Activated CD4-positive, alpha-beta T cell treated with anti-CD3 and anti-CD28 coated beads, Interleukin-2, amount 10 ng/mL, durations not matched to agents 7 days and 5 days (primary cell): ENCODE measurements around the gene WSB1. TPM values are rescaled to one million over a fixed set of nuclear protein-coding genes. Genes with fewer than 3 reads are reported as not detected.

Experiments
- CTCF ChIA-PET: fragments of 350-600 bp; sonication (Branson Sonifier 250); formaldehyde crosslinking; loops from one replicate; lab custom pipeline; 2021; ENCODE audit warnings: antibody characterized with exemption; lab: Charles Lee
- POLR2A ChIA-PET: fragments of 350-600 bp; sonication (Branson Sonifier 250); formaldehyde crosslinking; loops from one replicate; lab custom pipeline; 2021; ENCODE audit warnings: antibody characterized with exemption; lab: Charles Lee
- DNase-seq: peaks from one replicate; pipeline ENCODE4 v3.0.0-alpha.2; 2020
- H3K27ac Mint-ChIP-seq: one replicate; pipeline ENCODE4 v1.8.0; 2021; ENCODE audit warnings: mild to moderate bottlenecking, moderate library complexity, mixed read lengths
- H3K27me3 Mint-ChIP-seq: one replicate; pipeline ENCODE4 v1.8.0; 2021; ENCODE audit warnings: mixed read lengths
- H3K36me3 Mint-ChIP-seq: one replicate; pipeline ENCODE4 v1.8.0; 2021; ENCODE audit warnings: low read depth, mixed read lengths
- H3K4me1 Mint-ChIP-seq: one replicate; pipeline ENCODE4 v1.8.0; 2021; ENCODE audit warnings: mixed read lengths
- H3K4me3 Mint-ChIP-seq: one replicate; pipeline ENCODE4 v1.8.0; 2021; ENCODE audit warnings: mild to moderate bottlenecking, moderate library complexity, mixed read lengths
- H3K9me3 Mint-ChIP-seq: one replicate; pipeline ENCODE4 v1.8.0; 2021; ENCODE audit warnings: mixed read lengths
- total RNA-seq, 2 experiments: library from RNA; stranded (reverse); gene quantifications; one replicate each; pipeline ENCODE4 v1.2.3, GENCODE V29; 2021

The WSB1 gene
- total RNA-seq, 2 experiments from 2014 or later: 107 to 111 TPM

DNA sequence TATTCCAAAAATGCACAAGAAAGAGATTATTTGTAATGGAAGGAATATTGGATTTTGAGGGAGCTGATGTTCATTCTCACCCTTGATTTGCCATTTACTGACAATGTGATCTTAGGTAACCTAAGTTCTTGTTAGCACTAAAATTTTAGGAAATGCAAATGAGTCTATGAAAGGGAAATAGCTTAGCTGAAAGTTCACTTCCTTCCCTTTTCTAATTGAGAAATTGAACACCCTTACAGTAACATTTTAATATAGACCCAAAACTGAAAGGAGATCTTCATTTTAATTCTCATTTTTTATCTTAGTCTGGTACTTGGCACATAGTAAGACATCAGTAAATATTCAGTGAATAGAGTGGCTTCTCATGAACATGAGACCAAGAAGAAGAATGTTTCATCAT, 10.9 kb upstream of the WSB1 start:
- H3K27me3 Mint-ChIP-seq: peaks cover 12% of the 10 kb centered on the region
- ChIA-PET CTCF (no interaction called here), POLR2A (interaction anchor here (0.6 kb wide), 1 partner anchor 44 kb away, joined by 3 read pairs; no protein-coding TSS in a partner anchor)

GRCh38 chr17:27283751-27284150, 10.2 kb upstream of the WSB1 start:
- Mint-ChIP-seq H3K36me3 (no peaks in the 10 kb centered on the region), H3K4me1 (peaks cover 3% of the 10 kb centered on the region), H3K4me3 (no peak overlapping the region), H3K27me3 (peaks cover 15% of the 10 kb centered on the region), H3K9me3 (no peaks in the 10 kb centered on the region), H3K27ac (no peak overlapping the region)
- ChIA-PET POLR2A (no interaction called here), CTCF (interaction anchor here (0.6 kb wide), 1 partner anchor 291 kb away, joined by 3 read pairs; no protein-coding TSS in a partner anchor)
- no peak for DNase-seq

More for the DNA sequence above, 10.9 kb upstream of the WSB1 start:
- Mint-ChIP-seq H3K4me3 (no peak overlapping the region), H3K36me3 (no peaks in the 10 kb centered on the region), H3K4me1 (peaks cover 3% of the 10 kb centered on the region), H3K9me3 (no peaks in the 10 kb centered on the region), H3K27ac (no peak overlapping the region)
- DNase-seq: no peak

DNA sequence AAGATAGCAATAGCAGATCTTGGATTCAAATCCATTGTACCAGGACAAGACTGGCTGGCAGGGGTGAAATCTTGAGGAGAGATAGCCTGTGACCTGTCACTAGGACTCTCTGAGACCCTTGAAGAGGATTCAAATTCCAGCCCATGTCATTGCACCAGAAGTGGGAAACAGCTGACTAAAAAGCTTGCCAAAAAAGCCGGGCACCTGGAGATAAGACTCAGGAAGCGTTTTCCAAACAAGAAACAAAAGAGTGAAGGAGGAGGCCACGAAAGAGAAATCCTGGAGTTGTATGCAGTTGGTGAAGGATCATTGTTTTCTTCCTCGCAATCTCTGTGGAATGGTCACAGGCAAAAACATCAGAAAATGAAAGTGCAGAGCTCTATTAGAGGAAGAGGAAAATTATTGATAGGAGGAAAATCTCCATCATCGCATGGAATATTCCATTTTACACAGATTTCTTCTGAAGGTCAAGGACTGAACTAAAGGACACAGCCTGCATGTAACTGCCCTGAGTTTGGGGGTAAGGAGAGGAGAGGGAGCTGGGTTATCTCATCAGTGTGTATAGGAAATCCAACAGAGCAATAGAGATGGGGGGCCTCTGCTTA, 9.0 kb upstream of the WSB1 start:
- H3K4me3 Mint-ChIP-seq: no peak overlapping the region
- H3K9me3 Mint-ChIP-seq: no peaks in the 10 kb centered on the region

DNA sequence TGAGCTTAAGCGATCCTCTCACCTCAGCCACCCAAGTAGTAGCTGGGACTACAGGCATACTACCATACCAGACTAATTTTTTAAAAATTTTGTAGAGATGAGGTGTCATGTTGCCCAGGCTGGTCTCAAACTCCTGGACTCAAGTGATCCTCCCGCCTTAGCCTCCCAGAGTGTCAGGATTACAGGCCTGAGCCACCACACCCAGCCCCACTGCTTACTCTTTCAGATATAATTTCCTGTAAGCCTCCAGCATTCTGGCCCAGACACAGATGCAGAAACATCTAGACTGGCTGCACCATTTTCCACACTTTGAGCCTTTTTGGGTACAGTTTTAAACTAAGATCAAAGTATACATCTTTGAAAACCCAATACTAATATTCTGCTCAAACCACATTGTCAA, 8.4 kb upstream of the WSB1 start:
- ChIA-PET CTCF (interaction anchor here (1.4 kb wide), 1 partner anchor 9 kb away, joined by 5 read pairs; the partner anchor contains the start of gene WSB1), POLR2A (no interaction called here)
- DNase-seq: no peak
- peaks cover 3% of the 10 kb centered on the region for H3K4me1 Mint-ChIP-seq
- no peaks in the 10 kb centered on the region for H3K9me3 Mint-ChIP-seq
- H3K27ac Mint-ChIP-seq: no peak overlapping the region
- no peak overlapping the region for H3K4me3 Mint-ChIP-seq
- peaks cover 15% of the 10 kb centered on the region for H3K27me3 Mint-ChIP-seq
- H3K36me3 Mint-ChIP-seq: no peaks in the 10 kb centered on the region

More for the DNA sequence above, 9.0 kb upstream of the WSB1 start:
- POLR2A ChIA-PET: no interaction called here
- Mint-ChIP-seq H3K27me3 (peaks cover 15% of the 10 kb centered on the region), H3K36me3 (no peaks in the 10 kb centered on the region), H3K27ac (no peak overlapping the region), H3K4me1 (peaks cover 3% of the 10 kb centered on the region)
- CTCF ChIA-PET: interaction anchor here (1.4 kb wide), 1 partner anchor 10 kb away, joined by 5 read pairs; the partner anchor contains the start of gene WSB1
- no peak for DNase-seq

GRCh38 chr17:27288183-27288582, 5.7 kb upstream of the WSB1 start:
- Mint-ChIP-seq H3K27ac (no peak overlapping the region), H3K27me3 (peaks cover 15% of the 10 kb centered on the region), H3K9me3 (no peaks in the 10 kb centered on the region), H3K4me1 (peaks cover 5% of the 10 kb centered on the region), H3K4me3 (no peak overlapping the region), H3K36me3 (peaks cover 1% of the 10 kb centered on the region)
- CTCF ChIA-PET: no interaction called here
- POLR2A ChIA-PET: no interaction called here
- no peak for DNase-seq

GRCh38 chr17:27289856-27290255, 4.1 kb upstream of the WSB1 start:
- Mint-ChIP-seq H3K4me1 (peaks cover 11% of the 10 kb centered on the region), H3K36me3 (peaks cover 2% of the 10 kb centered on the region), H3K4me3 (no peak overlapping the region), H3K27me3 (peaks cover 10% of the 10 kb centered on the region), H3K27ac (no peak overlapping the region), H3K9me3 (no peaks in the 10 kb centered on the region)
- DNase-seq: no peak
- ChIA-PET CTCF (interaction anchor here (0.6 to 2.7 kb wide), 2 partner anchors 8 to 43 kb away, joined by 3 to 10 read pairs; no protein-coding TSS in a partner anchor), POLR2A (no interaction called here)

DNA sequence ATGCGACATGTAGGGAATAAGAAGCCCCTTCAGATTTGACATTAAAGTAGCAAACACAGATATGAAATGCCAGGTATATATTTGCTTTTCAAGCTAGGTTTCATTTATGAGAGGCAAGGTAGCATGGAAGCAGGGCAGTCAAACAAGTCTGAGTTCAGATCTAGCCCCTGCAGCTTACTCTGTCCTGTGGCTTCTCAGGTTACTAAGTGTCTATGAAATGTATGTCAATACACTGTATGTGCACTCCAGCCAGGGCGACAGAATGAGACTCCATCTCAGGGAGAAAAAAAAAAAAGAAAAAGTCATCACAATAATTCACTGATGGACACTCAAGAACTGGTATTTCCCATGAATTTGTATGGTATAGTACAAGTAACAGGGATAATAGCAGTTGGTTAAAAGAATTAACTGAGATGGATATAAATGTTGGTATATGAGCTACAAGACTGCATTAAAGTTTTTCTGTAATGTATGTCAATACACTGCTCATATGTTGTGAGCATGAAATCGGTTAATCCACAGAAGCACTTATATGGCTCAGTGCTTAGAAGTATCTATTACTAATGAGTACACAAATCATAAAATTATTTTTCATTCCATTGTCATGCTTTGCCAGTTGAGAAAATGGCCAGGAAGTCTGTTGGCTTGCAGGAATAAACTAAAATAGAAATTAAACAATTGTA, 2.9 kb upstream of the WSB1 start:
- peaks cover 6% of the 10 kb centered on the region for H3K36me3 Mint-ChIP-seq
- H3K9me3 Mint-ChIP-seq: no peaks in the 10 kb centered on the region
- ChIA-PET CTCF (interaction anchor here (0.7 to 2.7 kb wide), 2 partner anchors 42 to 331 kb away, joined by 3 to 10 read pairs; no protein-coding TSS in a partner anchor), POLR2A (no interaction called here)
- no peak overlapping the region for H3K4me3 Mint-ChIP-seq
- peaks cover 17% of the 10 kb centered on the region for H3K4me1 Mint-ChIP-seq
- DNase-seq: no peak
- peaks cover 7% of the 10 kb centered on the region for H3K27me3 Mint-ChIP-seq
- no peak overlapping the region for H3K27ac Mint-ChIP-seq

- Mint-ChIP-seq H3K27ac (peak overlapping the region; percentile 100), H3K4me3 (peak overlapping the region; percentile 91), H3K4me1 (peaks cover 32% of the 10 kb centered on the region), H3K36me3 (peaks cover 16% of the 10 kb centered on the region), H3K9me3 (no peaks in the 10 kb centered on the region), H3K27me3 (no peaks in the 10 kb centered on the region)
- CTCF ChIA-PET: interaction anchor here (0.9 to 2.8 kb wide), 4 partner anchors 11 to 176 kb away, joined by 3 to 9 read pairs (median 4); no protein-coding TSS in a partner anchor
- POLR2A ChIA-PET: interaction anchor here (1.0 kb wide), 1 partner anchor 40 kb away, joined by 4 read pairs; no protein-coding TSS in a partner anchor
- peak; percentile 11 for DNase-seq
Observed at GRCh38 chr17:27293359-27293897, 486 bp upstream of the WSB1 start.

- peak overlapping the region; percentile 100 for H3K27ac Mint-ChIP-seq
- peak; percentile 77 for DNase-seq
- peaks cover 44% of the 10 kb centered on the region for H3K4me1 Mint-ChIP-seq
- H3K4me3 Mint-ChIP-seq: peak overlapping the region; percentile 91
- H3K27me3 Mint-ChIP-seq: no peaks in the 10 kb centered on the region
- peaks cover 16% of the 10 kb centered on the region for H3K36me3 Mint-ChIP-seq
- CTCF ChIA-PET: interaction anchor here (0.6 to 1.9 kb wide), 9 partner anchors 10 to 203 kb away, joined by 3 to 6 read pairs (median 4); no protein-coding TSS in a partner anchor
- H3K9me3 Mint-ChIP-seq: no peaks in the 10 kb centered on the region
- POLR2A ChIA-PET: interaction anchor here (0.5 to 1.2 kb wide), 6 partner anchors 28 to 168 kb away, joined by 3 to 7 read pairs (median 4); no protein-coding TSS in a partner anchor
Observed at GRCh38 chr17:27294689-27295630, 1.0 kb downstream of the WSB1 start.

GRCh38 chr17:27295945-27296344, 2.0 kb downstream of the WSB1 start:
- H3K27me3 Mint-ChIP-seq: no peaks in the 10 kb centered on the region
- peaks cover 47% of the 10 kb centered on the region for H3K4me1 Mint-ChIP-seq
- peaks cover 16% of the 10 kb centered on the region for H3K36me3 Mint-ChIP-seq
- CTCF ChIA-PET: interaction anchor here (0.9 to 1.9 kb wide), 3 partner anchors 11 to 37 kb away, joined by 4 to 6 read pairs (median 5); no protein-coding TSS in a partner anchor
- no peak for DNase-seq
- H3K27ac Mint-ChIP-seq: peak overlapping the region; percentile 100
- POLR2A ChIA-PET: no interaction called here
- no peaks in the 10 kb centered on the region for H3K9me3 Mint-ChIP-seq
- H3K4me3 Mint-ChIP-seq: peak overlapping the region; percentile 91

- ChIA-PET CTCF (interaction anchor here (0.9 to 1.7 kb wide), 2 partner anchors 23 to 36 kb away, joined by 4 to 6 read pairs; no protein-coding TSS in a partner anchor), POLR2A (no interaction called here)
- H3K27ac Mint-ChIP-seq: peak overlapping the region; percentile 100
- H3K27me3 Mint-ChIP-seq: no peaks in the 10 kb centered on the region
- H3K4me3 Mint-ChIP-seq: peak overlapping the region; percentile 91
- peaks cover 52% of the 10 kb centered on the region for H3K4me1 Mint-ChIP-seq
- H3K9me3 Mint-ChIP-seq: no peaks in the 10 kb centered on the region
- peaks cover 21% of the 10 kb centered on the region for H3K36me3 Mint-ChIP-seq
- DNase-seq: no peak
Observed at GRCh38 chr17:27296428-27296979, 2.6 kb downstream of the WSB1 start.
